Heart left ventricle (tissue), 16 donors: Measurements from ENCODE around the gene PLEKHA7. TPM values are rescaled to one million over a fixed set of nuclear protein-coding genes. Genes with fewer than 3 reads are reported as not detected.
"Not testable (repeated sequence)": the region's sequence is repeated elsewhere in the genome, so short reads cannot be mapped to it uniquely, and the experiment has no call there.

Experiments used
- ATAC-seq, 4 donors: fragments of 200-7000 bp; cut with Tn5 transposase; one replicate each; pipeline ENCODE4 v1.9.1; 2020 to 2022; ENCODE audit warnings: moderate library complexity in 4 of 4, mild to moderate bottlenecking in 3 of 4, moderate number of reproducible peaks in 1 of 4
- DNase-seq, 5 donors: peaks; one replicate each; pipeline ENCODE4 v3.0.0-alpha.2; 2020
- H3K27ac ChIP-seq, 12 donors: fragments of 200-600 bp; sonication (generic) in 4 of 12; one replicate each; pipeline versions ENCODE4 v1.5.0 to v1.8.0; 2016 to 2022; ENCODE audit warnings: mild to moderate bottlenecking in 2 of 12
- H3K27me3 ChIP-seq, 9 donors: fragments of 200-600 bp; sonication (generic) in 2 of 9; one replicate each; pipeline versions ENCODE4 v1.5.1 to v1.8.0; 2016 to 2022; ENCODE audit warnings: mild to moderate bottlenecking in 3 of 9
- H3K36me3 ChIP-seq, 9 donors: fragments of 200-600 bp; sonication (generic) in 2 of 9; one replicate each; pipeline versions ENCODE4 v1.5.0 to v1.8.0; 2018 to 2022; ENCODE audit warnings: mild to moderate bottlenecking in 2 of 9
- H3K4me1 ChIP-seq, 12 donors: fragments of 200-600 bp; sonication (generic) in 4 of 12; one replicate each; pipeline versions ENCODE4 v1.5.0 to v1.8.0; 2016 to 2022; ENCODE audit warnings: mild to moderate bottlenecking in 3 of 12
- H3K4me3 ChIP-seq, 12 donors: fragments of 200-600 bp; sonication (generic) in 4 of 12; one replicate each; pipeline versions ENCODE4 v1.5.0 to v1.8.0; 2017 to 2022; ENCODE audit warnings: mild to moderate bottlenecking in 9 of 12, moderate library complexity in 4 of 12
- H3K9me3 ChIP-seq, 12 donors: fragments of 200-600 bp; sonication (generic) in 4 of 12; one replicate each; pipeline versions ENCODE4 v1.5.0 to v1.8.0; 2016 to 2022; ENCODE audit warnings: mild to moderate bottlenecking in 1 of 12
- POLR2A ChIP-seq, 2 donors: fragments of 450-650 bp; IDR thresholded peaks; one replicate each; pipeline ENCODE4 v1.6.1; 2017; ENCODE audit warnings: antibody characterized with exemption in 2 of 2, mild to moderate bottlenecking in 2 of 2, moderate library complexity in 2 of 2
- WGBS, 4 donors: extraction: QIAGEN DNeasy Blood & Tissue Kit in 2 of 4; methylation state at CpG; one replicate each; pipeline versions ENCODE4 v1.1.5 to v1.1.7; 2013 to 2018; 5-methylcytosine and 5-hydroxymethylcytosine counted together
- intact Hi-C, 10 donors: fragments of 100-400 bp; cut with DNase I; formaldehyde crosslinking; loops; one replicate each; pipeline versions ENCODE4 v1.11.1 to v1.14.2; 2022
- polyA plus RNA-seq, 2 donors: library from polyadenylated mRNA; stranded (reverse); fragments of 200-250 nt; gene quantifications; one replicate each; pipeline ENCODE4 v1.2.3, GENCODE V29; 2013
- total RNA-seq, 9 donors: library from RNA; depleted of rRNA in 2 of 9; stranded (reverse); fragments of >200 nt in 2 of 9; fragmentation: NEBNext Ultra II Directional in 3 of 9; extraction: Animal tissue kit (Norgen Biotek cat#: 25700) in 3 of 9; gene quantifications; one replicate each; pipeline versions ENCODE4 v1.1.0 to v1.2.4, GENCODE V29; 2016 to 2023
- TF ChIP-seq, protein P1 (sequence below), 12 donors: fragments of 200-600 bp; sonication (generic) in 4 of 12; IDR thresholded peaks; one replicate each; pipeline versions ENCODE4 v1.5.0 to v1.8.0; 2018 to 2022; ENCODE audit warnings: antibody characterized with exemption in 12 of 12, mild to moderate bottlenecking in 5 of 12
- donor health status: ischemic (EF 13 %, LVEDD 7.1; RV severe dilation, severe dysfunction).
- donor health status: healthy with polysubstance abuse.
- donor health status: DM: no; HTN: yes; CAD: no.
- donor health status: DM: no; HTN: no; CAD: no.
- donor health status: ischemic (EF 25% LVEDD 6.9; RV normal size, moderate dysfunction).
- donor health status: ischemic (EF 25% LVEDD 5.7; RV mildly dilated, moderate dysfunction).
- donor health status: healthy.
- donor health status: DM: yes; HTN: yes; CAD: no.
- donor health status: ischemic (EF 35%, LVEDD 5.7; RV mildly dilated, moderate dysfunction).
- donor health status: nonischemic (EF 11% LVEDD 7.7; RV severe dilation, severe dysfunction).
- donor health status: DM: yes; HTN: yes; CAD: no.
- donor health status: PGD.
- donor health status: ischemic (EF 29% LVEDD 5.4; RV normal size, mild dysfunction).
- donor health status: nonischemic (EF 23%, LVEDD 6.1; RV moderate dilation, normal function).

Gene PLEKHA7
- total and polyA plus RNA-seq, 11 donors = 13.1 to 57.5 (median 23.5) TPM

DNA sequence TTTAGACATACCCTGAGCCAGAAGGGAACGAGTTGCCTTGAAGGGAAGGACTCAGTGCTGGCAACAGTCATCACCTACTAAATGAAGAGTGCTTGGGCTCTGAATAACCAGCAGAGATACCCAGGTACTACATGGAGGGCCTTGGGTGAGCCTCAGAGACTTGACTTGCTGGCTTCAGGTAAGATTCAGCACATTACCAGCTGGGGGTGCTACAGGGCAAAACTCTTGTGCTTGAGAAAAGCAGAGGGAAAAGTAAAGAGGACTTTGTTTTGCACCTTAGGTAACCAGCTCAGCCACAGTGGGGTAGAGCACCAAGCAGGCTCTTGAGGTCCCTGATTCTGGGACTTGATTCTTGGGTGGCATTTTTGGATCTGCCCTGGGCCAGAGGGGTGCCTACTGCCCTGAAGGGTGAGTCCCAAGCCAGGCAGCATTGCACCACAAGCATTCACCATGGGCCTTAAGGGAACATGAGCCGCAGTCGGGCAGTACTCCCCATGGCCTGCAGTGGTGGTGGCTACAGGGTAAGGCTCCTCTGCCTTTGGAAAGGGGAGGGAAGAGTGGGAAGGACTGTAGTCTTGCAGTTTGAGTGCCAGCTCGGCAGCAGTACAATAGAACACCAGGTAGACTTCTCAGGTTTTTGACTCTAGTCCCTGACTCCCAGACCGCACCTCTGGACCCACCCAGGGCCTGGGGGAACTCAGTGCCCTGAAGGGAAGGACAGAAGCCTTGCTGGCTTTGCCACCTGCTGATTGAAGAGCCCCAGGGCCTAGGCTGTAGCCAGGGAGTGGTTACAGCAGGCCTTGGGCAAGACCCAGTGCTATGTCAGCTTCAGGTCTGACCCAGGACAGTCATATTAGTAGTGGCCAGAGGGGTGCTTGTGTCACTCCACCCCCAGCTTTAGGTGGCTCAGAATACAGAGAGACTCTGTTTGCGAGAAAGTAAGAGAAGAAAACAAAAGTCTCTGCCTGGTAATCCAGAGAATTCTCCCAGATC lies 22.7 kb upstream of the PLEKHA7 start:
- H3K4me1 ChIP-seq = no peaks in the 10 kb centered on the region
- peaks cover 0 to 10% (median 0%) of the 10 kb centered on the region in 12 donors for H3K9me3 ChIP-seq
- no peak overlapping the region for H3K4me3 ChIP-seq
- no peak overlapping the region for H3K27ac ChIP-seq
- H3K36me3 ChIP-seq = no peaks in the 10 kb centered on the region
- 77 to 85% (median 82%) methylated on average over 6 of the region's 6 CpGs for WGBS, 4 donors
- TF ChIP-seq POLR2A (IDR thresholded peaks at IDR 0.05) = no peak
- TF ChIP-seq, protein P1, sequence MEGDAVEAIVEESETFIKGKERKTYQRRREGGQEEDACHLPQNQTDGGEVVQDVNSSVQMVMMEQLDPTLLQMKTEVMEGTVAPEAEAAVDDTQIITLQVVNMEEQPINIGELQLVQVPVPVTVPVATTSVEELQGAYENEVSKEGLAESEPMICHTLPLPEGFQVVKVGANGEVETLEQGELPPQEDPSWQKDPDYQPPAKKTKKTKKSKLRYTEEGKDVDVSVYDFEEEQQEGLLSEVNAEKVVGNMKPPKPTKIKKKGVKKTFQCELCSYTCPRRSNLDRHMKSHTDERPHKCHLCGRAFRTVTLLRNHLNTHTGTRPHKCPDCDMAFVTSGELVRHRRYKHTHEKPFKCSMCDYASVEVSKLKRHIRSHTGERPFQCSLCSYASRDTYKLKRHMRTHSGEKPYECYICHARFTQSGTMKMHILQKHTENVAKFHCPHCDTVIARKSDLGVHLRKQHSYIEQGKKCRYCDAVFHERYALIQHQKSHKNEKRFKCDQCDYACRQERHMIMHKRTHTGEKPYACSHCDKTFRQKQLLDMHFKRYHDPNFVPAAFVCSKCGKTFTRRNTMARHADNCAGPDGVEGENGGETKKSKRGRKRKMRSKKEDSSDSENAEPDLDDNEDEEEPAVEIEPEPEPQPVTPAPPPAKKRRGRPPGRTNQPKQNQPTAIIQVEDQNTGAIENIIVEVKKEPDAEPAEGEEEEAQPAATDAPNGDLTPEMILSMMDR (IDR thresholded peaks at IDR 0.05) = no peak
- intact Hi-C loops = no loop called here
- H3K27me3 ChIP-seq = no peaks in the 10 kb centered on the region
- no peak for ATAC-seq
- no peak for DNase-seq

DNA sequence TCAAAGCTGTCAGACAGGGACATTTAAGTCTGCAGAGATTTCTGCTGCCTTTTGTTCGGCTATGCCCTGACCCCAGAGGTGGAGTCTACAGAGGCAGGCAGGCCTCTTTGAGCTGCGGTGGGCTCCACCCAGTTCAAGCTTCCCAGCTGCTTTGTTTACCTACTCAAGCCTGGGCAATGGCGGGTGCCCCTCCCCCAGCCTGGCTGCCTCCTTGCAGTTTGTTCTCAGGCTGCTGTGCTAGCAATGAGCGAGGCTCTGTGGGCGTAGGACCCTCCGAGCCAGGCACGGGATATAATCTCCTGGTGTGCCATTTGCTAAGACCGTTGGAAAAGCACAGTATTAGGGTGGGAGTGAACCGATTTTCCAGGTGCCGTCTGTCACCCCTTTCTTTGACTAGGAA lies 19.8 kb upstream of the PLEKHA7 start:
- H3K27me3 ChIP-seq, H3K9me3 ChIP-seq, ATAC-seq, H3K36me3 ChIP-seq, intact Hi-C loops, H3K4me1 ChIP-seq, H3K27ac ChIP-seq, DNase-seq, H3K4me3 ChIP-seq: not testable (repeated sequence)
- 86 to 96% (median 93%) methylated on average over 4 to 10 of the region's 10 CpGs for WGBS, 4 donors

- no peak for ATAC-seq
- intact Hi-C loops = no loop called here
- Histone ChIP-seq H3K27me3 (no peaks in the 10 kb centered on the region), H3K27ac (no peak overlapping the region), H3K9me3 (no peaks in the 10 kb centered on the region), H3K4me3 (no peak overlapping the region), H3K4me1 (no peaks in the 10 kb centered on the region), H3K36me3 (no peaks in the 10 kb centered on the region)
- TF ChIP-seq, protein P1 (IDR thresholded peaks at IDR 0.05) = no peak
- TF ChIP-seq POLR2A (IDR thresholded peaks at IDR 0.05) = no peak
- 84 to 96% (median 89%) methylated on average over 3 of the region's 3 CpGs for WGBS, 4 donors
- no peak for DNase-seq
Measured at GRCh38 chr11:17026487-17027082, 12.4 kb upstream of the PLEKHA7 start.

DNA sequence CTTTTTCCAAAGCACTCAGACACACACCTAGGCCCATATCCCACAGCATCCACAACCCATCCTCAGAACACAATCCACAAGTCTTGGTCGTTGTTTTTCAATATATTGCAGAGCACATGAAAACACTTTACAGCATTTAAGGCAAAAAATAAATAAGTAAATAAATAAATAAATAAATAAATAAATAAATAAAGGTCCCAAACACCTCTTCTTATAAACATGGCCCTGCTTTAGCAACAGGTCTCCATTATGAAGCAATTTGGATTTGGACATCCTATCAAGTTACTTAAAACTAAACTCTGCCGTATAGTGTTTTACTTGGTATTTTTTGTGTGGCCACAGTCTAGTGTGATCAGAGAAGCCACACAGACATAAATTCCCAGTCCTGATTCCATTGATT lies 10.7 kb upstream of the PLEKHA7 start:
- H3K4me1 ChIP-seq = no peaks in the 10 kb centered on the region
- WGBS, 4 donors = 88 to 95% (median 92%) methylated on average over 2 of the region's 2 CpGs
- H3K9me3 ChIP-seq = no peaks in the 10 kb centered on the region
- H3K27ac ChIP-seq = no peak overlapping the region
- no peak overlapping the region for H3K4me3 ChIP-seq
- ATAC-seq = no peak
- intact Hi-C loops = loop anchor here in 1 of 10 donors (5.0 kb wide), 1 partner anchor 48 kb away; no protein-coding TSS in a partner anchor
- H3K36me3 ChIP-seq = no peaks in the 10 kb centered on the region
- no peaks in the 10 kb centered on the region for H3K27me3 ChIP-seq
- no peak for DNase-seq
- TF ChIP-seq, protein P1 (IDR thresholded peaks at IDR 0.05) = no peak
- TF ChIP-seq POLR2A (IDR thresholded peaks at IDR 0.05) = no peak
